ENCODE data around the gene LAMB4. TPM values are rescaled to one million over a fixed set of nuclear protein-coding genes. Genes with fewer than 3 reads are reported as not detected.

LAMB4 gene
- polyA plus RNA-seq, 1 donor, result 0.70 TPM

GRCh38 chr7:108014215-108014614 lies 115.9 kb downstream of the LAMB4 start:
- DNase-seq, result no peak

GRCh38 chr7:108012499-108013430 lies 117.4 kb downstream of the LAMB4 start:
- DNase-seq, result no peak

- no peak for DNase-seq
These were observed 119.8 kb downstream of the LAMB4 start for GRCh38 chr7:108010377-108010776.

GRCh38 chr7:108009873-108010272 lies 120.3 kb downstream of the LAMB4 start:
- DNase-seq, result no peak

- DNase-seq, result no peak
These were observed 121.3 kb downstream of the LAMB4 start for GRCh38 chr7:108008827-108009226.

GRCh38 chr7:108008240-108008639 lies 121.9 kb downstream of the LAMB4 start:
- DNase-seq, result no peak

- DNase-seq, result no peak
These were observed 122.4 kb downstream of the LAMB4 start for GRCh38 chr7:108007762-108008161.

- no peak for DNase-seq
These were observed 122.9 kb downstream of the LAMB4 start for GRCh38 chr7:108007261-108007660.

- DNase-seq, result peak; percentile 42
These were observed 125.7 kb downstream of the LAMB4 start for GRCh38 chr7:108004220-108005142.

- no peak for DNase-seq
These were observed 126.6 kb downstream of the LAMB4 start for GRCh38 chr7:108003599-108003935.

GRCh38 chr7:108002726-108003598 lies 127.2 kb downstream of the LAMB4 start, which contains the start of gene LAMB1:
TSS of gene LAMB1 (minus strand) at chr7:108003161. CDS start at chr7:108002885, 276 bp downstream.
- DNase-seq, result peak; percentile 77

- peak; percentile 47 for DNase-seq
These were observed 128.1 kb downstream of the LAMB4 start for GRCh38 chr7:108001764-108002725.

GRCh38 chr7:108000875-108001763 lies 129.0 kb downstream of the LAMB4 start:
- DNase-seq, result peak; percentile 45

GRCh38 chr7:107999779-108000560 lies 130.2 kb downstream of the LAMB4 start:
- DNase-seq, result no peak

- DNase-seq, result no peak
These were observed 131.3 kb downstream of the LAMB4 start for GRCh38 chr7:107998660-107999480.

- DNase-seq, result no peak
These were observed 132.0 kb downstream of the LAMB4 start for GRCh38 chr7:107998150-107998549.

- no peak for DNase-seq
These were observed 133.9 kb downstream of the LAMB4 start for GRCh38 chr7:107996072-107996882.
